ENCODE data around the gene SMIM14. TPM values are rescaled to one million over a fixed set of nuclear protein-coding genes. Genes with fewer than 3 reads are reported as not detected.

The SMIM14 gene
- total RNA-seq, 4 donors from 2014 or later, result 6.9 to 15.3 (median 9.5) TPM

DNA sequence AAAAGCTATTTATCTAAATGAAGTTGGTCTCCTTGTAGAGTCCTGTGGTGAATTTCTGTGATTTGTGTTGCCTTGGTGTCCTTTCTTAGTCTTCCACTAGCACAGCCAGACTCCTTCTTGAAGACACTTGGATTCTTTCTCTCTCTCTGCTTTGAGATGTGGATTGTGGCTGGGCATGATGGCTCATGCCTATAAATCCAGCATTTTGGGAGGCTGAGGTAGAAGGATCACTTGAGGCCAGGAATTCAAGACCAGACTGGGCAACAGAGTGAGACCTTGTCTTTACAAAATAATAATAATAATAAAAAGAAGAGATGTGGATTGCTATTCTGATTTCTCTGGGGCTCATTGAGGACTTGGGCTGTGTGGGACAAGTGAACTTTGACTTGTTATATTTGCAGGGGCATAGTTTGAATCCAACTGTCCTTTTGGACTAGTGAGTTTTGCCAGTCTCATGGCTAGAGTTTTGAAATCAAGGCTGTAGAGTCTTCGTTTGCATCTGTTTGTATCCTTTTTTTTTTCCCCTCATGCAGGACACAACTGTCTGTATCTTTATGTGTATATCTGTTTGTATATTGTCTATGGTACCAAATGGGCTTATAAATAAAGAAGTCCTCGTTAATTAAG is 11.1 kb upstream of the SMIM14 start:
- DNase-seq (no peak), ATAC-seq (no peak)
- intact Hi-C loops (cut with DNase I; ENCODE audit: low total_unique reads), result no loop called here
- Histone ChIP-seq H3K27me3 (no peaks in the 10 kb centered on the region), H3K27ac (no peak overlapping the region), H3K9me3 (no peaks in the 10 kb centered on the region), H3K36me3 (no peaks in the 10 kb centered on the region), H3K4me3 (no peak overlapping the region), H3K4me1 (no peaks in the 10 kb centered on the region)
- TF ChIP-seq, protein P1, sequence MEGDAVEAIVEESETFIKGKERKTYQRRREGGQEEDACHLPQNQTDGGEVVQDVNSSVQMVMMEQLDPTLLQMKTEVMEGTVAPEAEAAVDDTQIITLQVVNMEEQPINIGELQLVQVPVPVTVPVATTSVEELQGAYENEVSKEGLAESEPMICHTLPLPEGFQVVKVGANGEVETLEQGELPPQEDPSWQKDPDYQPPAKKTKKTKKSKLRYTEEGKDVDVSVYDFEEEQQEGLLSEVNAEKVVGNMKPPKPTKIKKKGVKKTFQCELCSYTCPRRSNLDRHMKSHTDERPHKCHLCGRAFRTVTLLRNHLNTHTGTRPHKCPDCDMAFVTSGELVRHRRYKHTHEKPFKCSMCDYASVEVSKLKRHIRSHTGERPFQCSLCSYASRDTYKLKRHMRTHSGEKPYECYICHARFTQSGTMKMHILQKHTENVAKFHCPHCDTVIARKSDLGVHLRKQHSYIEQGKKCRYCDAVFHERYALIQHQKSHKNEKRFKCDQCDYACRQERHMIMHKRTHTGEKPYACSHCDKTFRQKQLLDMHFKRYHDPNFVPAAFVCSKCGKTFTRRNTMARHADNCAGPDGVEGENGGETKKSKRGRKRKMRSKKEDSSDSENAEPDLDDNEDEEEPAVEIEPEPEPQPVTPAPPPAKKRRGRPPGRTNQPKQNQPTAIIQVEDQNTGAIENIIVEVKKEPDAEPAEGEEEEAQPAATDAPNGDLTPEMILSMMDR (IDR thresholded peaks at IDR 0.05 in 4 of 5, conservative IDR thresholded peaks at IDR 0.05 in 1 of 5), result no peak
- TF ChIP-seq POLR2A (IDR thresholded peaks at IDR 0.05), result no peak
- in situ Hi-C loops (cut with MboI; ENCODE audit: low sequenced_read_pairs in 4 of 4), result loop anchor here in 2 of 4 donors (25.0 kb wide), 1 partner anchor 187 kb away; the partner anchor contains the start of genes LIAS (in 2 of the 2) and RPL9 (in 2 of the 2)

DNA sequence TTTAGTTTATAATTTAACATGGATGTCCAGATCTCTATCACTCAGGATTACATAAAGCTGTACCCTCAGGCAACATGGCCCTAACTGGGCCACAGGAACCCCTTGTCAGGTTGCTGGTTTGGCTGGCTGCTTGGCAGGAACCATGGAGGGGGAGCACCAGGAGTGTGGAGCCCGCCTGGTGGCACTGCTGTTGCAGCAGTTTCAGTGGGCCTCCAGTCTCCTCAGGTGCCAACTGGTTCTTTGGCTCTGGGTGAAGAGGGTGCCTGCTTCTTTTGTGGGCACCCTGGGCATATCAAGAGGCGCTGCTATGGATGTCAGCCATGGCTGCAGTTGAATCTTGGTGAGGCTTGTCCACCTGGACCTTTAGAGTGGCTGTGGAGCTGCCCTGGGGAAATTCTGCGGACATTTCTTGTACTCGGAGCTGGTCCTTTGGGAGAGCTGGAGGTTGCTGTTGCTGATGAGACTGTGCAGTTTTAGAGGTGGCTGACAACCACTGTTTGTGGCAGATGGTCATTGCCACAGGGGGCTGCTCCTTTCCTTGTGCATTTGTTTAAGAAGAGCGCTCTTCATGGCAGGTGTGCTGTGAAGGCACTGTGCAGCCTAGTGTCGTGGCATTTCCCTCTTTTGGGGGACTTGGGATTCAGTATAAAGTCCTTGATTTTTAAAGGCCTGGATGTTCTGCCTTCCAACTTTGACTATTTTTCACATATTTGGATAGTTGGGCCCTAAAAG is 10.3 kb upstream of the SMIM14 start:
- intact Hi-C loops (cut with DNase I; ENCODE audit: low total_unique reads), result no loop called here
- H3K4me1 ChIP-seq, result no peaks in the 10 kb centered on the region
- no peak overlapping the region for H3K27ac ChIP-seq
- H3K27me3 ChIP-seq, result no peaks in the 10 kb centered on the region
- H3K36me3 ChIP-seq, result no peaks in the 10 kb centered on the region
- DNase-seq (no peak), ATAC-seq (no peak)
- in situ Hi-C loops (cut with MboI; ENCODE audit: low sequenced_read_pairs in 4 of 4), result loop anchor here in 2 of 4 donors (25.0 kb wide), 1 partner anchor 187 kb away; the partner anchor contains the start of genes LIAS (in 2 of the 2) and RPL9 (in 2 of the 2)
- no peaks in the 10 kb centered on the region for H3K9me3 ChIP-seq
- H3K4me3 ChIP-seq, result no peak overlapping the region
- TF ChIP-seq, protein P1 (IDR thresholded peaks at IDR 0.05 in 4 of 5, conservative IDR thresholded peaks at IDR 0.05 in 1 of 5), result no peak
- no peak for TF ChIP-seq POLR2A (IDR thresholded peaks at IDR 0.05)

DNA sequence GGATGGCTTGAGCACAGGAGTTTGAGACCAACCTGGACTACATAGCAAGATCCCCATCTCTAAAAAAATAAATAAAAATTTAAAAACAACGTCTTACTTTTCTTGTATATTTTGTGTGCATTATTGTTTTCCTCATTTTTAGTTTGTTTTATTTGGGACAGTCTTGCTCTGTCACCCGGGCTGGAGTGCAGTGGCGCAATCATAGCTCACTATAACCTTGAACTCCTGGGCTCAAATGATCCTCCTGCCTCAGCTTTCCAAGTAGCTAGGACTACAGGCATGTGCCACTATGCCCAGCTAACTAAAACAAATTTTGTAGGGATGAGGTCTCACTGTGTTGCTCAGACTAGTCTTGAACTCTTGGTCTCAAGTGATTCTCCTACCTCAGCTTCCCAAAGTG is 9.5 kb upstream of the SMIM14 start:
- Histone ChIP-seq H3K27ac (no peak overlapping the region), H3K9me3 (no peaks in the 10 kb centered on the region), H3K27me3 (no peaks in the 10 kb centered on the region), H3K36me3 (no peaks in the 10 kb centered on the region), H3K4me3 (no peak overlapping the region), H3K4me1 (no peaks in the 10 kb centered on the region)
- intact Hi-C loops (cut with DNase I; ENCODE audit: low total_unique reads) (no loop called here), in situ Hi-C loops (cut with MboI; ENCODE audit: low sequenced_read_pairs in 4 of 4) (loop anchor here in 2 of 4 donors (25.0 kb wide), 1 partner anchor 186 kb away; the partner anchor contains the start of genes LIAS (in 2 of the 2) and RPL9 (in 2 of the 2))
- DNase-seq (no peak), ATAC-seq (no peak)
- TF ChIP-seq, protein P1 (IDR thresholded peaks at IDR 0.05 in 4 of 5, conservative IDR thresholded peaks at IDR 0.05 in 1 of 5), result no peak
- TF ChIP-seq POLR2A (IDR thresholded peaks at IDR 0.05), result no peak

DNA sequence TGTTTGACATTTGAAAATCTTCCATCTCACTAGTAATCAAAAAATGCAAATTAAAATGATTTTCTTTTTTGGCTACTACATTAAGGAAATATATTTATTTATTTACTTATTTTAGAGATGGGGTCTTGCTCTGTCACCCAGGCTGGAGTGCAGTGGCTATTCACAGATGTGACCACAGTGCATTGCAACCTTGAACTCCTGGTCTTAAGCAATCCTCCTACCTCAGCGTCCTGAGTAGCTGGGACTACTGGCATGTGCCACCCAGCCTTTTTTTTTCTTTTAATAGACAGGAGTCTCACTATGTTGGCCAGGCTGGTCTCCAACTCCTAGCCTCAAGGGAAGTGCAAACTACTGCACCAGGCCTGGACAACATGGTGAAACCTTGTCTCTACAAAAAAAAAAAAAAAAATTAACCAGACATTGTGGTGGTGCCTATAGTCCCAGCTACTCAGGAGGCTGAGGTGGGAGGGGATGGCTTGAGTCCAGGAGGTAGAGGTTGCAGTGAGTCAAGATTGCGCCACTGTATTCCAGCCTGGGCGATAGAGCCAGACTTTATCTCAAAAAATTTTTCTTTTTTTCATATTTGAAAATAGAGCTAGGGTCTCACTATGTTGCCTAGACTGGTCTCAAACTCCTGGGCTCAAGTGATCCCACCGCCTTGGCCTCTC is 4.4 kb upstream of the SMIM14 start:
- ATAC-seq, result no peak
- in situ Hi-C loops (cut with MboI; ENCODE audit: low sequenced_read_pairs in 4 of 4) (loop anchor here in 2 of 4 donors (25.0 kb wide), 1 partner anchor 181 kb away; the partner anchor contains the start of genes LIAS (in 2 of the 2) and RPL9 (in 2 of the 2)), intact Hi-C loops (cut with DNase I; ENCODE audit: low total_unique reads) (no loop called here)
- Histone ChIP-seq H3K4me3 (no peak overlapping the region), H3K4me1 (peaks cover 0 to 6% of the 10 kb centered on the region in 2 donors), H3K9me3 (no peaks in the 10 kb centered on the region), H3K36me3 (no peaks in the 10 kb centered on the region), H3K27ac (no peak overlapping the region), H3K27me3 (no peaks in the 10 kb centered on the region)
- no peak for DNase-seq
- TF ChIP-seq POLR2A (IDR thresholded peaks at IDR 0.05), result no peak

All from gastrocnemius medialis (tissue), 4 donors.